GM12878 (cell line): Measurements from ENCODE around the gene RAB35. TPM values are rescaled to one million over a fixed set of nuclear protein-coding genes. Genes with fewer than 3 reads are reported as not detected.

Experiments
- ATAC-seq: fragments of 200-7000 bp; cut with Tn5 transposase; 3 replicates; pipeline ENCODE4 v1.9.1; 2020; ENCODE audit warnings: mild to moderate bottlenecking, moderate library complexity
- BruUV-seq: library from RNA; stranded (reverse); fragments of 400-500 nt; replicated peaks from 2 replicates; lab custom pipeline; 2021; lab: Mats Ljungman, UMichigan
- CTCF ChIA-PET: fragments of 300-600 bp; sonication (Branson Sonifier 250); formaldehyde crosslinking; extraction: SDS; loops from one replicate; lab custom pipeline; 2021; ENCODE audit warnings: inconsistent platforms; lab: Yijun Ruan, JAX
- POLR2A ChIA-PET: fragments of 350-600 bp; formaldehyde crosslinking; extraction: SDS; loops from one replicate; lab custom pipeline; 2021; ENCODE audit warnings: inconsistent platforms; lab: Charles Lee
- RAD21 ChIA-PET: fragments of 300-600 bp; sonication (Branson Sonifier 250); formaldehyde crosslinking; loops from one replicate; lab custom pipeline; 2023; ENCODE audit warnings: antibody characterized with exemption; ENCODE audit not compliant: unreplicated experiment; lab: Charles Lee
- SMC1A ChIA-PET: fragments of 300-600 bp; sonication (Branson Sonifier 250); formaldehyde crosslinking; loops from one replicate; lab custom pipeline; 2023; ENCODE audit not compliant: unreplicated experiment, uncharacterized antibody; lab: Charles Lee
- DNase-seq: peaks from one replicate; pipeline ENCODE4 v3.0.0-alpha.2; 2011; ENCODE audit warnings: low read depth, low spot score
- FAIRE-seq: peaks from 3 replicates; lab custom pipeline; 2011; peaks lifted over from hg19 to GRCh38; lab: Jason Lieb, UNC
- H2AFZ ChIP-seq: 2 replicates; pipeline ENCODE4 v1.6.0; 2011; ENCODE audit warnings: low read depth, low read length, control low read depth; ENCODE audit not compliant: control insufficient read depth
- H3K27ac ChIP-seq: 2 replicates; pipeline ENCODE4 v1.5.1; 2011; ENCODE audit warnings: control low read depth; ENCODE audit not compliant: control insufficient read depth, insufficient read depth
- H3K27me3 ChIP-seq, 2 experiments: replicated peaks in 1 of 2; 2 replicates each; pipeline versions ENCODE4 v1.6.0 to v1.6.1; 2011; ENCODE audit warnings: low read length in 1 of 2; ENCODE audit not compliant: control insufficient read depth in 2 of 2, insufficient read depth in 2 of 2
- H3K36me3 ChIP-seq, 2 experiments: 2 replicates each; pipeline ENCODE4 v1.5.1; 2011; ENCODE audit warnings: low read length in 1 of 2; ENCODE audit not compliant: control insufficient read depth in 2 of 2, insufficient read depth in 2 of 2
- H3K4me1 ChIP-seq: 2 replicates; pipeline ENCODE4 v1.6.1; 2011; ENCODE audit warnings: mild to moderate bottlenecking, low read length, moderate library complexity, mixed read lengths; ENCODE audit not compliant: control insufficient read depth, insufficient read depth
- H3K4me2 ChIP-seq: 2 replicates; pipeline ENCODE4 v1.6.0; 2011; ENCODE audit warnings: control low read depth; ENCODE audit not compliant: control insufficient read depth, insufficient read depth
- H3K4me3 ChIP-seq: fragments of 200-600 bp; sonication (generic); 2 replicates; pipeline ENCODE4 v1.5.1; 2016
- H3K79me2 ChIP-seq: 2 replicates; pipeline ENCODE4 v1.6.0; 2011; ENCODE audit warnings: low read length; ENCODE audit not compliant: control insufficient read depth, insufficient read depth
- H3K9ac ChIP-seq: 2 replicates; pipeline ENCODE4 v1.8.0; 2011; ENCODE audit warnings: low read length, control low read depth, mixed read lengths; ENCODE audit not compliant: control insufficient read depth, insufficient read depth
- H3K9me3 ChIP-seq: replicated peaks from 3 replicates; pipeline ENCODE4 v1.5.1; 2011; ENCODE audit warnings: mild to moderate bottlenecking, low read length; ENCODE audit not compliant: control insufficient read depth, insufficient read depth
- H4K20me1 ChIP-seq: 2 replicates; pipeline ENCODE4 v1.6.0; 2011; ENCODE audit not compliant: control insufficient read depth, insufficient read depth
- BCLAF1 ChIP-seq: fragments of 450-650 bp; IDR thresholded peaks from 2 replicates; pipeline ENCODE4 v1.6.1; 2017; ENCODE audit warnings: antibody characterized with exemption, mild to moderate bottlenecking, moderate library complexity
- CBX5 ChIP-seq: sonication (generic); IDR thresholded peaks from 2 replicates; pipeline ENCODE4 v1.6.1; 2016; ENCODE audit warnings: low read depth, moderate library complexity, mild to moderate bottlenecking, inconsistent platforms
- DPF2 ChIP-seq: fragments of 450-650 bp; IDR thresholded peaks from 2 replicates; pipeline ENCODE4 v1.6.1; 2017; ENCODE audit warnings: mild to moderate bottlenecking
- IKZF2 ChIP-seq, 2 experiments: fragments of 450-650 bp; IDR thresholded peaks; 2 replicates each; pipeline ENCODE4 v1.6.1; 2017; ENCODE audit warnings: mild to moderate bottlenecking in 2 of 2, moderate library complexity in 2 of 2
- MEF2A ChIP-seq: IDR thresholded peaks from 2 replicates; pipeline ENCODE4 v1.6.1; 2011; ENCODE audit warnings: low read depth, mild to moderate bottlenecking, low read length, moderate library complexity; ENCODE audit not compliant: insufficient read depth
- MTA2 ChIP-seq: fragments of 450-650 bp; IDR thresholded peaks from 2 replicates; pipeline ENCODE4 v1.6.1; 2016; ENCODE audit warnings: low read depth, mild to moderate bottlenecking, moderate library complexity
- MTA3 ChIP-seq: IDR thresholded peaks from 2 replicates; pipeline ENCODE4 v1.6.1; 2012; ENCODE audit warnings: low read length, inconsistent platforms, borderline replicate concordance
- NFIC ChIP-seq: IDR thresholded peaks from 2 replicates; pipeline ENCODE4 v1.6.1; 2012; ENCODE audit warnings: low read depth, mild to moderate bottlenecking, inconsistent platforms, low read length, moderate library complexity
- NFYB ChIP-seq: IDR thresholded peaks from 2 replicates; pipeline ENCODE4 v1.6.1; 2011; ENCODE audit warnings: low read depth, mild to moderate bottlenecking, low read length, improper control_type of control experiment, moderate library complexity; ENCODE audit not compliant: insufficient read depth
- RAD51 ChIP-seq: fragments of 450-650 bp; IDR thresholded peaks from 2 replicates; pipeline ENCODE4 v1.6.1; 2016; ENCODE audit warnings: moderate library complexity, mild to moderate bottlenecking, inconsistent platforms
- RB1 ChIP-seq: fragments of 450-650 bp; formaldehyde crosslinking; IDR thresholded peaks from 2 replicates; pipeline ENCODE4 v1.6.1; 2017; ENCODE audit warnings: mild to moderate bottlenecking, borderline replicate concordance
- STAT1 ChIP-seq: fragments of 450-650 bp; conservative IDR thresholded peaks from 2 replicates; pipeline ENCODE4 v1.6.1; 2014; ENCODE audit warnings: antibody characterized with exemption, mild to moderate bottlenecking
- ZBTB33 ChIP-seq: fragments of 450-650 bp; IDR thresholded peaks from 2 replicates; pipeline ENCODE4 v1.6.1; 2017; ENCODE audit warnings: mild to moderate bottlenecking
- ZZZ3 ChIP-seq: IDR thresholded peaks from 2 replicates; pipeline ENCODE4 v1.6.1; 2011; ENCODE audit warnings: low read depth; ENCODE audit not compliant: control insufficient read depth, insufficient read length
- WGBS: methylation state at CpG from one replicate; pipeline ENCODE4 v1.1.6; 2016; ENCODE audit warnings: low lambda C conversion rate; ENCODE audit not compliant: insufficient replicate concordance, insufficient coverage; ENCODE audit errors: missing lambda C conversion rate; 5-methylcytosine and 5-hydroxymethylcytosine counted together
- in situ Hi-C: fragments of 300-500 bp; cut with MboI; formaldehyde crosslinking; loops from 9 replicates; pipeline ENCODE4 v1.14.3; 2018; ENCODE audit warnings: mixed read lengths
- intact Hi-C: fragments of 100-400 bp; cut with micrococcal nuclease; formaldehyde crosslinking; loops from one replicate; pipeline ENCODE4 v1.14.2; 2022; ENCODE audit not compliant: unreplicated experiment
- polyA plus RNA-seq, 11 experiments: library from polyadenylated mRNA; depleted of rRNA in 4 of 11; unstranded in 6 of 11; stranded (reverse) in 5 of 11; fragments of >200 nt; fragmentation: Nextera tagmentation in 4 of 11; fragmentation: Illumina TruSeq in 1 of 11; extraction: Ambion mirVana in 4 of 11; extraction: Trizol in 1 of 11; gene quantifications; 1 replicate in 1 of 11; 2 replicates in 10 of 11; pipeline versions ENCODE4 v1.2.1 to v1.2.3, GENCODE V29; 2011 to 2016; ENCODE audit warnings: inconsistent platforms in 2 of 11, missing spikeins in 2 of 11, low read depth in 1 of 11
- total RNA-seq, 4 experiments: library from RNA; depleted of rRNA in 3 of 4; stranded (reverse); fragments of >200 nt in 3 of 4; fragmentation: Illumina TruSeq in 1 of 4; extraction: Trizol in 1 of 4; gene quantifications; 2 replicates each; pipeline versions ENCODE4 v1.2.1 to v1.2.3, GENCODE V29; 2013 to 2021

The RAB35 gene
- total and polyA plus RNA-seq, 10 of the 15 experiments (the other 5 are each of a cell fraction or from before 2014, with no cell fraction given): 0.76 to 99.2 (median 43.8) TPM

- H3K9ac ChIP-seq: no peak overlapping the region
- in situ Hi-C loops: no loop called here
- FAIRE-seq (no peak), DNase-seq (no peak), ATAC-seq (no peak)
- H3K36me3 ChIP-seq: peaks cover 0 to 15% of the 10 kb centered on the region in 2 experiments; a peak in 3 of 4 replicates
- no peak overlapping the region for H2AFZ ChIP-seq
- H3K4me1 ChIP-seq: peaks cover 12% of the 10 kb centered on the region
- TF ChIP-seq ZZZ3 (no peak), MEF2A (no peak)
- POLR2A ChIA-PET: interaction anchor here (0.6 kb wide), 1 partner anchor 402 kb away, joined by 4 read pairs; no protein-coding TSS in a partner anchor
- H3K27ac ChIP-seq: no peak overlapping the region
- RAD21 ChIA-PET: no interaction called here
- SMC1A ChIA-PET: no interaction called here
- H3K27me3 ChIP-seq: no peaks in the 10 kb centered on the region
- no peaks in the 10 kb centered on the region for H3K79me2 ChIP-seq
- H4K20me1 ChIP-seq: no peaks in the 10 kb centered on the region; the same call in 1 of the 2 replicates
- intact Hi-C loops: loop anchor here (10.0 kb wide), 2 partner anchors 75 to 155 kb away; no protein-coding TSS in a partner anchor
- WGBS: 95% methylated on average over 2 of the region's 2 CpGs
- CTCF ChIA-PET: no interaction called here
- no peak overlapping the region for H3K4me3 ChIP-seq
- BruUV-seq: no TSS peak
- no peak overlapping the region for H3K4me2 ChIP-seq
- no peaks in the 10 kb centered on the region for H3K9me3 ChIP-seq
These were observed 26.8 kb downstream of the RAB35 start for GRCh38 chr12:120089796-120090195.

DNA sequence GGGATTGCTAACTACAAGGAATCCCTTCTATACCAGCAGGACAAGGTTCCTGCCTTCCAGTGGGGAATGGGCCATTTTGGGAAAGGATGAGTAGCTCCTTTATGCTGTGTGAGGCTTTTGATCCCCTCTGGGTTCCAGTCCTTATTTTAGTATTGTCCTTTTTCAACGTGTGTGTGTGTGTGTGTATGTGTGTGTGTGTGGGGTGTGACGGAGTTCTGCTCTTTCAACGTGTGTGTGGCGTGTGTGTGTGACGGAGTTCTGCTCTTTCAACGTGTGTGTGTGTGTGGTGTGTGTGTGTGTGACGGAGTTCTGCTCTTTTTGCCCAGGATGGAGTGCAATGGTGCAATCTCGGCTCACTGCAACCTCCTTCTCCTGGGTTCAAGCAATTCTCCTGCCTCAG is 27.4 kb downstream of the RAB35 start:
- Histone ChIP-seq H3K27ac (no peak overlapping the region), H3K27me3 (no peaks in the 10 kb centered on the region), H3K9ac (no peak overlapping the region), H4K20me1 (no peaks in the 10 kb centered on the region; the same call in 1 of the 2 replicates), H3K36me3 (peaks cover 0 to 11% of the 10 kb centered on the region in 2 experiments; a peak in 3 of 4 replicates), H3K9me3 (no peaks in the 10 kb centered on the region), H3K4me2 (no peak overlapping the region), H3K4me3 (no peak overlapping the region), H3K79me2 (no peaks in the 10 kb centered on the region), H2AFZ (no peak overlapping the region), H3K4me1 (peaks cover 12% of the 10 kb centered on the region)
- intact Hi-C loops: loop anchor here (10.0 kb wide), 2 partner anchors 74 to 154 kb away; no protein-coding TSS in a partner anchor
- no peak for DNase-seq
- POLR2A ChIA-PET: interaction anchor here (0.6 to 3.1 kb wide), 3 partner anchors 44 to 402 kb away, joined by 4 to 7 read pairs (median 6); partner anchors contain the start of gene BICDL1
- 85% methylated on average over 8 of the region's 8 CpGs for WGBS
- no peak for FAIRE-seq
- BruUV-seq: no TSS peak
- RAD21 ChIA-PET: interaction anchor here (0.9 to 2.7 kb wide), 2 partner anchors 29 to 43 kb away, joined by 3 to 37 read pairs; partner anchors contain the start of gene RAB35
- ATAC-seq: no peak
- CTCF ChIA-PET: no interaction called here
- in situ Hi-C loops: no loop called here
- SMC1A ChIA-PET: interaction anchor here (1.0 kb wide), 1 partner anchor 16 kb away, joined by 3 read pairs; no protein-coding TSS in a partner anchor
- no peak for TF ChIP-seq NFIC
- no peak for TF ChIP-seq NFYB
- TF ChIP-seq DPF2: no peak
- no peak for TF ChIP-seq MTA2
- no peak for TF ChIP-seq STAT1
- TF ChIP-seq RAD51: no peak
- TF ChIP-seq MTA3: no peak
- no peak for TF ChIP-seq RB1
- no peak for TF ChIP-seq ZBTB33
- no peak for TF ChIP-seq IKZF2 (IDR thresholded peaks at IDR 0.05)
- no peak for TF ChIP-seq CBX5
- no peak for TF ChIP-seq BCLAF1
